Measurements from ENCODE around the gene CDH4. TPM values are rescaled to one million over a fixed set of nuclear protein-coding genes. Genes with fewer than 3 reads are reported as not detected.

CDH4 gene
- total RNA-seq, 2 donors from 2014 or later, result 0.05 to 2.2 TPM

- H3K9me3 ChIP-seq, result no peaks in the 10 kb centered on the region
- H3K36me3 ChIP-seq, result no peaks in the 10 kb centered on the region
- no peaks in the 10 kb centered on the region for H3K27me3 ChIP-seq (replicated peaks; ENCODE audit: insufficient read depth)
- WGBS, result 85% methylated on average over 42 of the region's 42 CpGs
- DNase-seq (ENCODE audit: low spot score), result no peak
- H3K4me3 ChIP-seq, result no peak overlapping the region
- no peak overlapping the region for H3K27ac ChIP-seq
- H3K4me1 ChIP-seq (replicated peaks), result no peaks in the 10 kb centered on the region
- TF ChIP-seq CTCF (IDR thresholded peaks at IDR 0.05) (no peak), POLR2AphosphoS5 (IDR thresholded peaks at IDR 0.05) (no peak), POLR2A (IDR thresholded peaks at IDR 0.05) (no peak)
- intact Hi-C loops (cut with DNase I), result no loop called here
Measured at GRCh38 chr20:61919675-61920365, 667.8 kb downstream of the CDH4 start.

- DNase-seq (ENCODE audit: low spot score), result no peak
- TF ChIP-seq POLR2A (IDR thresholded peaks at IDR 0.05), result no peak
- no peak for TF ChIP-seq CTCF (IDR thresholded peaks at IDR 0.05)
- no peak for TF ChIP-seq POLR2AphosphoS5 (IDR thresholded peaks at IDR 0.05)
- Histone ChIP-seq H3K9me3 (no peaks in the 10 kb centered on the region), H3K27me3 (replicated peaks; ENCODE audit: insufficient read depth) (peaks cover 3% of the 10 kb centered on the region), H3K4me1 (replicated peaks) (no peaks in the 10 kb centered on the region), H3K36me3 (no peaks in the 10 kb centered on the region), H3K4me3 (no peak overlapping the region), H3K27ac (no peak overlapping the region)
- 37% methylated on average over 8 of the region's 8 CpGs for WGBS
- intact Hi-C loops (cut with DNase I), result no loop called here
Measured at GRCh38 chr20:61922411-61922810, 670.4 kb downstream of the CDH4 start.

- TF ChIP-seq POLR2AphosphoS5 (IDR thresholded peaks at IDR 0.05) (no peak), POLR2A (IDR thresholded peaks at IDR 0.05) (no peak), CTCF (IDR thresholded peaks at IDR 0.05) (no peak)
- no peaks in the 10 kb centered on the region for H3K9me3 ChIP-seq
- 84% methylated on average over 7 of the region's 8 CpGs for WGBS
- no peaks in the 10 kb centered on the region for H3K36me3 ChIP-seq
- H3K4me3 ChIP-seq, result no peak overlapping the region
- intact Hi-C loops (cut with DNase I), result no loop called here
- no peak overlapping the region for H3K27ac ChIP-seq
- H3K27me3 ChIP-seq (replicated peaks; ENCODE audit: insufficient read depth), result peaks cover 3% of the 10 kb centered on the region
- DNase-seq (ENCODE audit: low spot score), result no peak
- no peaks in the 10 kb centered on the region for H3K4me1 ChIP-seq (replicated peaks)
Measured at GRCh38 chr20:61922936-61923335, 670.9 kb downstream of the CDH4 start.

- Histone ChIP-seq H3K4me3 (no peak overlapping the region), H3K9me3 (no peaks in the 10 kb centered on the region), H3K27me3 (replicated peaks; ENCODE audit: insufficient read depth) (peaks cover 3% of the 10 kb centered on the region), H3K27ac (no peak overlapping the region), H3K4me1 (replicated peaks) (no peaks in the 10 kb centered on the region), H3K36me3 (no peaks in the 10 kb centered on the region)
- no peak for TF ChIP-seq POLR2AphosphoS5 (IDR thresholded peaks at IDR 0.05)
- WGBS, result 86% methylated on average over 28 of the region's 28 CpGs
- intact Hi-C loops (cut with DNase I), result no loop called here
- DNase-seq (ENCODE audit: low spot score), result no peak
Measured at GRCh38 chr20:61923371-61924166, 671.5 kb downstream of the CDH4 start.

GRCh38 chr20:61924211-61924857 is 672.3 kb downstream of the CDH4 start:
- intact Hi-C loops (cut with DNase I), result no loop called here
- Histone ChIP-seq H3K27me3 (replicated peaks; ENCODE audit: insufficient read depth) (peaks cover 3% of the 10 kb centered on the region), H3K4me3 (no peak overlapping the region), H3K27ac (no peak overlapping the region), H3K36me3 (no peaks in the 10 kb centered on the region), H3K4me1 (replicated peaks) (no peaks in the 10 kb centered on the region), H3K9me3 (no peaks in the 10 kb centered on the region)
- TF ChIP-seq POLR2A (IDR thresholded peaks at IDR 0.05) (no peak), CTCF (IDR thresholded peaks at IDR 0.05) (no peak), POLR2AphosphoS5 (IDR thresholded peaks at IDR 0.05) (no peak)
- DNase-seq (ENCODE audit: low spot score), result no peak
- WGBS, result 75% methylated on average over 17 of the region's 19 CpGs

Data from prostate gland (tissue), 2 donors.